ENCODE measurements around the gene SDR39U1. TPM values are rescaled to one million over a fixed set of nuclear protein-coding genes. Genes with fewer than 3 reads are reported as not detected.

Gene SDR39U1
- total and polyA plus RNA-seq, 10 of the 15 experiments (the other 5 are each of a cell fraction or from before 2014, with no cell fraction given) = 14.0 to 89.3 (median 42.2) TPM

DNA sequence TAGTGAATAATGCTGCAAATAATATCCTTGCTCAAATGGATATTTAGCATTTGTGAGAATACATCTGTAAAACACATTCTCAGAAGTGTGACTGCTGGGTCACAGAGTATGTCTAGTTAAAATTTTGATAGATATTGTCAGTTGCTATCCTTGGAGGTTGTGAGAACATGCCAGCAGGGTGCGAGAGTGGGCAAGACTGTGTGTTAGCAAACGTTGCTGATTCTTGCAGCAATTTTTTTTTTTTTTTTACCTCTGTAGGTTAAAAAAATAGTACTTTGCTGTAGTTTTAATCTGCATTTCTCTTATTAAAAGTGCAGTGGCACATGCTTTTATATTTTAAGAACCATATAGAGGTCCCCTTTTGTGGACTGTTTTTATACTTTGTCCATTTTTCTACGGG is 48.3 kb downstream of the SDR39U1 start (continued):
- TF ChIP-seq, protein P1, sequence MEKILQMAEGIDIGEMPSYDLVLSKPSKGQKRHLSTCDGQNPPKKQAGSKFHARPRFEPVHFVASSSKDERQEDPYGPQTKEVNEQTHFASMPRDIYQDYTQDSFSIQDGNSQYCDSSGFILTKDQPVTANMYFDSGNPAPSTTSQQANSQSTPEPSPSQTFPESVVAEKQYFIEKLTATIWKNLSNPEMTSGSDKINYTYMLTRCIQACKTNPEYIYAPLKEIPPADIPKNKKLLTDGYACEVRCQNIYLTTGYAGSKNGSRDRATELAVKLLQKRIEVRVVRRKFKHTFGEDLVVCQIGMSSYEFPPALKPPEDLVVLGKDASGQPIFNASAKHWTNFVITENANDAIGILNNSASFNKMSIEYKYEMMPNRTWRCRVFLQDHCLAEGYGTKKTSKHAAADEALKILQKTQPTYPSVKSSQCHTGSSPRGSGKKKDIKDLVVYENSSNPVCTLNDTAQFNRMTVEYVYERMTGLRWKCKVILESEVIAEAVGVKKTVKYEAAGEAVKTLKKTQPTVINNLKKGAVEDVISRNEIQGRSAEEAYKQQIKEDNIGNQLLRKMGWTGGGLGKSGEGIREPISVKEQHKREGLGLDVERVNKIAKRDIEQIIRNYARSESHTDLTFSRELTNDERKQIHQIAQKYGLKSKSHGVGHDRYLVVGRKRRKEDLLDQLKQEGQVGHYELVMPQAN (conservative IDR thresholded peaks at IDR 0.05) = no peak
- no peak for TF ChIP-seq NR2F1 (conservative IDR thresholded peaks at IDR 0.05)
- no peak for TF ChIP-seq CHD2 (IDR thresholded peaks at IDR 0.05; ENCODE audit: borderline replicate concordance, low read depth, low read length)
- no peak for TF ChIP-seq BCLAF1 (IDR thresholded peaks at IDR 0.05)
- TF ChIP-seq MTA3 (IDR thresholded peaks at IDR 0.05; ENCODE audit: borderline replicate concordance, low read length) = no peak

- H3K4me3 ChIP-seq = no peak overlapping the region
- no peak overlapping the region for H3K27ac ChIP-seq (ENCODE audit: control insufficient read depth, insufficient read depth)
- H3K27me3 ChIP-seq (replicated peaks in 1 of 2; ENCODE audit: control insufficient read depth in 2 of 2, insufficient read depth in 2 of 2, low read length in 1 of 2) = peaks cover 0 to under 1% of the 10 kb centered on the region in 2 experiments; a peak in 2 of 4 replicates
- DNase-seq (ENCODE audit: low read depth, low spot score) (no peak), FAIRE-seq (no peak), ATAC-seq (no peak)
- CTCF ChIA-PET = no interaction called here
- POLR2A ChIA-PET = no interaction called here
- H3K4me1 ChIP-seq (ENCODE audit: control insufficient read depth, insufficient read depth, low read length) = no peaks in the 10 kb centered on the region
- RAD21 ChIA-PET (ENCODE audit: unreplicated experiment) = no interaction called here
- H3K4me2 ChIP-seq (ENCODE audit: control insufficient read depth, insufficient read depth) = no peak overlapping the region
- intact Hi-C loops (cut with micrococcal nuclease; ENCODE audit: unreplicated experiment) = no loop called here
- H3K9ac ChIP-seq (ENCODE audit: control insufficient read depth, insufficient read depth, low read length) = no peak overlapping the region
- in situ Hi-C loops (cut with MboI) = no loop called here
- no peaks in the 10 kb centered on the region for H3K36me3 ChIP-seq (ENCODE audit: control insufficient read depth in 2 of 2, insufficient read depth in 2 of 2, low read length in 1 of 2)
- 58% methylated on average over 8 of the region's 8 CpGs for WGBS (ENCODE audit: insufficient coverage, insufficient replicate concordance, low lambda C conversion rate, missing lambda C conversion rate)
- H2AFZ ChIP-seq (ENCODE audit: control insufficient read depth, low read depth, low read length) = no peak overlapping the region
- SMC1A ChIA-PET (ENCODE audit: uncharacterized antibody, unreplicated experiment) = no interaction called here
- no peaks in the 10 kb centered on the region for H3K79me2 ChIP-seq (ENCODE audit: control insufficient read depth, insufficient read depth, low read length)
- no peaks in the 10 kb centered on the region for H3K9me3 ChIP-seq (replicated peaks; ENCODE audit: control insufficient read depth, insufficient read depth, low read length)
- no peaks in the 10 kb centered on the region for H4K20me1 ChIP-seq (ENCODE audit: control insufficient read depth, insufficient read depth)
- BruUV-seq (replicated peaks) = no TSS peak
- TF ChIP-seq MTA2 (IDR thresholded peaks at IDR 0.05; ENCODE audit: low read depth) (no peak), CTCF (IDR thresholded peaks at IDR 0.05 in 2 of 3, conservative IDR thresholded peaks at IDR 0.05 in 1 of 3; ENCODE audit: control insufficient read depth in 2 of 3, extremely low read depth in 1 of 3, insufficient read depth in 1 of 3, low read depth in 3 of 3, low read length in 3 of 3) (no peak), JUNB (IDR thresholded peaks at IDR 0.05) (no peak), ZNF24 (IDR thresholded peaks at IDR 0.05) (no peak), SPI1 (IDR thresholded peaks at IDR 0.05; ENCODE audit: borderline replicate concordance, insufficient read depth, low read depth, low read length) (no peak), RELA (IDR thresholded peaks at IDR 0.05; ENCODE audit: borderline replicate concordance, partially characterized antibody) (no peak), BCLAF1 (IDR thresholded peaks at IDR 0.05) (no peak), TARDBP (IDR thresholded peaks at IDR 0.05; ENCODE audit: borderline replicate concordance) (no peak)
Observed at GRCh38 chr14:24392325-24393091, 50.1 kb downstream of the SDR39U1 start.
